Loucy (cell line): ENCODE measurements around the gene BRD8.

Experiments
- CTCF ChIP-seq: fragments of 200-600 bp; sonication (generic); conservative IDR thresholded peaks from 2 replicates; pipeline ENCODE4 v1.5.1; 2014; ENCODE audit warnings: mild to moderate bottlenecking, antibody characterized with exemption, low read length
- EZH2phosphoT487 ChIP-seq: fragments of 200-600 bp; IDR thresholded peaks from 2 replicates; pipeline ENCODE4 v1.6.1; 2018; ENCODE audit warnings: antibody characterized with exemption, mild to moderate bottlenecking, moderate library complexity, borderline replicate concordance

GRCh38 chr5:138178516-138179276 lies at the start of gene BRD8, which contains the start of gene KIF20A:
- TF ChIP-seq CTCF: no peak
- no peak for TF ChIP-seq EZH2phosphoT487
